Adrenal gland (tissue), 5 donors: Measurements from ENCODE around the gene CCDC149.

ENCODE experiments used
- POLR2A ChIP-seq, 2 donors: fragments of 450-650 bp; IDR thresholded peaks; one replicate each; pipeline ENCODE4 v1.6.1; 2017; ENCODE audit warnings: antibody characterized with exemption in 2 of 2, mild to moderate bottlenecking in 2 of 2, moderate library complexity in 1 of 2
- TF ChIP-seq, protein P1 (sequence below), 6 experiments: fragments of 450-650 bp in 4 of 6; fragments of 200-600 bp in 2 of 6; sonication (generic) in 1 of 6; IDR thresholded peaks; 1 replicate in 5 of 6; 2 replicates in 1 of 6; pipeline versions ENCODE4 v1.5.1 to v1.8.0; 2016 to 2021; ENCODE audit warnings: antibody characterized with exemption in 6 of 6, mild to moderate bottlenecking in 2 of 6, moderate library complexity in 1 of 6
- donor health status: DM: no; HTN: no; CAD: no.

DNA sequence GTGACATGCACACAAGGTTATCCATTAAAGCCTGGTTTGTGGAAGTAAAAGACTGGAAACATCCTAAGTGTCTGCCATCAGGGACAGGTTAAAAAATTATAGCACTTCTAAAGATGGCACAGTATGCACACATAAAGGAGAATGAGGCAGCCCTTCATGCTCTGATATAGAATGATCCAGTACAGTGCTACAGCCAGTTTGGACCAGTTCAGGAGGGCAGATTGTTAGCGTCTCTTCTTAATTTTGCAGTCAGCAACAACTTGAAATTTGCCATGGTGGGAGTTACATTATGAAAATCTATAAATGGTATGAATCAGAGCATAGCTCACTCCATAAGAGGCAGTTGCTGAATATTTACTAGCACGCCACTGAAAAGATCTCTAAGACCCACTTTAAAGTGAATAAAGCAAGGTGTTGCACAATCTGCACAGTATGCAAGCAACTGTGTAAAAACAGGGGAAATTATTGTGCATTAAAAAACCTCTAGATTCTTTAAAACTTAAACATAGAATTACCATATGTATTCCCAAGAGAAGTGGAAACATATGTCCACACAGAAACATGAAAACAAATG lies 137.7 kb downstream of the CCDC149 start:
- no peak for TF ChIP-seq POLR2A (IDR thresholded peaks at IDR 0.05)
- TF ChIP-seq, protein P1, sequence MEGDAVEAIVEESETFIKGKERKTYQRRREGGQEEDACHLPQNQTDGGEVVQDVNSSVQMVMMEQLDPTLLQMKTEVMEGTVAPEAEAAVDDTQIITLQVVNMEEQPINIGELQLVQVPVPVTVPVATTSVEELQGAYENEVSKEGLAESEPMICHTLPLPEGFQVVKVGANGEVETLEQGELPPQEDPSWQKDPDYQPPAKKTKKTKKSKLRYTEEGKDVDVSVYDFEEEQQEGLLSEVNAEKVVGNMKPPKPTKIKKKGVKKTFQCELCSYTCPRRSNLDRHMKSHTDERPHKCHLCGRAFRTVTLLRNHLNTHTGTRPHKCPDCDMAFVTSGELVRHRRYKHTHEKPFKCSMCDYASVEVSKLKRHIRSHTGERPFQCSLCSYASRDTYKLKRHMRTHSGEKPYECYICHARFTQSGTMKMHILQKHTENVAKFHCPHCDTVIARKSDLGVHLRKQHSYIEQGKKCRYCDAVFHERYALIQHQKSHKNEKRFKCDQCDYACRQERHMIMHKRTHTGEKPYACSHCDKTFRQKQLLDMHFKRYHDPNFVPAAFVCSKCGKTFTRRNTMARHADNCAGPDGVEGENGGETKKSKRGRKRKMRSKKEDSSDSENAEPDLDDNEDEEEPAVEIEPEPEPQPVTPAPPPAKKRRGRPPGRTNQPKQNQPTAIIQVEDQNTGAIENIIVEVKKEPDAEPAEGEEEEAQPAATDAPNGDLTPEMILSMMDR (IDR thresholded peaks at IDR 0.05) = no peak
